Fibroblast of peridontal ligament (primary cell): ENCODE results near the gene POU6F2.
A peak's percentile ranks its signal among the peaks of the same experiment; 100 is the strongest.

ENCODE experiments used
- DNase-seq: peaks from one replicate; pipeline ENCODE4 v3.0.0-alpha.2; 2010; ENCODE audit errors: extremely low read depth

Gene POU6F2

DNA sequence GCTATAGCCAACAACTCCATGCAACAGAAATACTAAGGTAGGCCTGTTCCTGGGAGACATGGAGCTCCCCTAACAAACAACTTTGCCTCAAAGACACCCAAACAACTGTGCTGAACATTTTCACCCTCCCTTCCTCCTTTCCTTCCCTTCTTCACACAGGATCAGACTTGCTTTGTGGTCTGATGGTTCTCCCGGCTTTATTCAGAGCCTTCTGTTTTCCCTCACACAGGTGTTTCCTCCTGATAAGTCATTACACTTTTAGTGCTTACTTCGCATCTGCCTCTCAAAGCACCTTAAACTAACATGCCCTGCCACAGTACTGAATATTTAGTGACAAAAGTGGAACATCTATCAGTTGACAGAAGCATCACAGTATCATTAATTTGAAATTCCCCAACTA is 532.2 kb downstream of the POU6F2 start:
- no peak for DNase-seq

DNA sequence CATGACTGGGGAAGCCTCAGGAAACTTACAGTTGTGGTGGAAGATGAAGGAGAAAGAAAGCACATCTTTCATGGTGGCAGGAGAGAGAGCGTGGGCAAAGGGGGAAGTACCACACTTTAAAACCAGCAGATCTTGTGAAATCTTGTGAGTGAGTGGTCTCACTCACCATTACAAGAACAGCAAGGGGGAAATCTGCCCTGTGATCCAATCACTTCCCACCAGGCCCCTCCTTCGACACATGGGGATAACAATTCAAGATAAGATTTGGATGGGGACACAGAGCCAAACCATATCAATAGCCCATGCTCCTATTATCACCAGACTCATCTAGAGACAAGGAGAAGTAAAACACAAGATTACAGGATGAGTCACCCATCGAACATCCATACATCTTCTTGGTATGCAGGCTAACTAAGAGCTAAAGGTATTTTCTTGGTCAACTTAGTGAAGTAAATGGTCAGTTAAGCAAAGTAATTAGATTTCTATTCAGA is 533.2 kb downstream of the POU6F2 start:
- peak; percentile 4 for DNase-seq

DNA sequence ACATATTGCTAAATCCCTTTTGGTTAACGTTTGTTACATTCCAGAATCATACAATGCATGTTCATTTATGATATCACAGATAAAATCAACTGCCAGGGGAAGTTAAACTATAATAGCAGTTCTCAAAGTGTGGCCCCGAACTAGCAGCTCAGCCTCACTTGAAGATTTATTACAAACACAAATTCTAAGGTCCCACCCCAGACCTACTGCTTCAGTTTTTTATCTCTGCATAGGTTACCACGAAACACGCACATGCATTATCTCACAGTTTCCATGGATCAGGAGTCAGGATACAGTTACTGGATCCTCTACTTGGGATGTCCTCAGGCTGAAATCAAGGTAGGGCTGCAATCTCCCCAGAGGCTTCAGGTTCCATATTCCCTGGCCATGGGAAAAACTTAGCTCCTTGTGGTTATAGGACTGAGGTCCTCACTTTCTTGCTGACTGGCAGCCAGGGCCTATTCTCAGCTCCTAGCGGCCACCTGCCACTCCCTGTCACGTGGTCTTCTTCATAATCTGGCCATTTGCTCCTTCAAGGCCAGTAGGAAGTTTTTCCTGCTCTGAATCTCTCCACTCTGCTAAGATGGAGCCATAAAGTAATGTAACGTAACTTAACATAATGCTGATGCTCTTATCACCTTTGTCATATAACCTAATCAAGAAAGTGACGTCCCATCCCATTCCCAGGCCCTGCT is 538.0 kb downstream of the POU6F2 start:
- DNase-seq = no peak

DNA sequence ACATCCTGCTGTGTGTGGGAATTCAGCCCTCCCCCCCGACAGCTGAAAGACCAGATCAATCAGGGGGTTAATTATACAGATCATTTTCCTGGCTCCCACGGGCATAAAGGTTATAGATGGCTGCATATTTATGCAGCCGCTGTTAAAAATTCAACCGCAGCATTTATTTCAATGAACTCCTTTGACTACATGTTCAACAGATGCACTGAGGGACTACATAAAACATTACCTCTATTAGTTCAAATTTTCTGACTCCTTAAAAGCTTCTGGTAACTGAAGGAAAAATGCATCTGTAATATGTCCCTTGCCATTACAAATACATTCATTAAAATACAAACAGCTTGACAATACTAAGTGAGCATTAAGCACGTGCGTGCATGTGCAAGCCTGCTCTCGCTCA is 538.8 kb downstream of the POU6F2 start:
- no peak for DNase-seq

DNA sequence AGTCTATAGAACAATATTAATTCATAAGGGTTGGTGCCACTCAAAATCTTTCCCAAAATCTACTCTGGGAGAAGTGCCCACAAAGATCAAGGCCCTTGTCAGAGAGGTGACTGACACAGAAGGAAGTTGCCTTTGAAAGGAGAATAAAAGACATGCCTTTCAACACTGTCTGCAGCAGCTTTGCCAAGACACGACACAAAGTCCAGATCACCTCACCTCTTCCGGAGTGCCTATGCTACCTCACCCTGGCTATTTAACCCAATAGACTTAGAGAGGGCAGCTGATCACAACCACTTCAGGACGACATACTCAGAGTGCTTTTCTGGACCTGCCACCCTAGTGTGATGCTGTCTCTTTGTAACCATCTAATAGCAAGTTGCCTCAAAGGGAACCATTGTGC is 539.5 kb downstream of the POU6F2 start:
- DNase-seq = no peak
